Melanocyte of skin (primary cell): ENCODE results near the gene TCF21. TPM values are rescaled to one million over a fixed set of nuclear protein-coding genes. Genes with fewer than 3 reads are reported as not detected.

ENCODE experiments used
- total RNA-seq, 2 donors: library from RNA; depleted of rRNA; stranded (reverse); fragments of >200 nt; gene quantifications; 2 replicates each; pipeline ENCODE4 v1.2.3, GENCODE V29; 2012

TCF21 gene
- total RNA-seq = not detected

DNA sequence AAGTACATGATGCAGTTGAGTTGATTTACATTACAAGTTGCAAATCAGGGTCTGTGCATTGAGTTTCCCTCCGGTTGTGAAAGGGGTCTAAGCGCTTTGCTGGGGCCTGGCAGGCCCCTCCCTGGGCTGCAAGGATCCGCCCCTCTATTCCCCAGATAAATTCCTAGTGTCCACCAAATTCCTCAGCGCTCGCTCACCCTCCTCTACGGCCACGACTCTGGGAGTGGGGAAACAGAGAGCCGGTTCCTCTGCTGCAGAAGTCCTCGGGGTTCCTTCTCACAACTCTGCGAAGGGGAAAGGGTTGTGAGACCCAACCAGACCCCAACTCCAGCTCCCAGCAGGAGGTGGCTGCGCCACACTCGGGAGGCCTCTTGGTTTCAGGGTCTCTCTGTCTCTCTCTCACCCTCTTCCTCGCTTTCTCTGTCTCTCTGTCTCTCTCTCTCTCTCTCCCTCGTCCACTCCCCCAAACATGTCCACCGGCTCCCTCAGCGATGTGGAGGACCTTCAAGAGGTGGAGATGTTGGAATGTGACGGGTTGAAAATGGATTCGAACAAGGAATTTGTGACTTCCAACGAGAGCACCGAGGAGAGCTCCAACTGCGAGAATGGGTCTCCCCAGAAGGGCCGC is at the start of gene TCF21:
TSS of gene TCF21 (plus strand) at position 185 of the 628 bp plus-strand sequence. CDS start at position 470, 285 bp downstream.

Other genes starting within 250 kb of the TCF21 start
- 10 to 100 TPM in 1 of 2 donors, 1 to 10 TPM in 1; 5.5 to 14.3 TPM for gene TBPL1, start 64.1 kb downstream of the TCF21 start, total RNA-seq
- under 1 TPM; under 0.01 to 0.33 TPM for gene SLC2A12, start 163.5 kb downstream of the TCF21 start, total RNA-seq